Stimulated activated CD8-positive, alpha-beta memory T cell treated with anti-CD3 and anti-CD28 coated beads, Interleukin-4, amount 100 ng/mL, for 48 hours (primary cell): Measurements from ENCODE around the gene RALGAPB.
"Not testable (repeated sequence)": the region's sequence is repeated elsewhere in the genome, so short reads cannot be mapped to it uniquely, and the experiment has no call there.

ENCODE experiments used
- DNase-seq: peaks from one replicate; pipeline ENCODE4 v3.0.0-alpha.2; 2020

The RALGAPB gene

DNA sequence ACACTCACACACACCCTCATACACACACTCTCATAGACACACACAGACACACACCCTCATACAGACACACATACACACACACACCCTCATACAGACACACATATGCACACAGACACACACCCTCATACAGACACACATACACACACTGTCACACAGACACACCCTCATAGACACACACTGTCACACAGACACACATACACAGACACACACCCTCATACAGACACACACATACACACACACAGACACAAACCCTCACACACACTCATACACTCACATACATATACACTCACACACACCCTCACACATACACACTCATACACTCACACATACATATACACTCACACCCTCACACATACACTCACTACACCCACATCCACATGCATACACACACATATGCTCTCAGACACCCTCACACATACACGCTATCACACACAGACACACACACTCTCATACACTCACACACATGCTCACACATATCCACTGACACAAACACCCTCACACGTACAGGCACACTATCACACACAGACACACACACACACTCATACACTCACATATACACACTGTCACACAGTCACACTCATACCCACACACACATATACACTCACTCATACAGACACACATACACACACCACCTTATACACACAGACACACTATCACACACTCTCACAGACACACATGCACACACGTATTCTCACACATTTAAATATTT is 117.5 kb downstream of the RALGAPB start:
- no peak for DNase-seq

DNA sequence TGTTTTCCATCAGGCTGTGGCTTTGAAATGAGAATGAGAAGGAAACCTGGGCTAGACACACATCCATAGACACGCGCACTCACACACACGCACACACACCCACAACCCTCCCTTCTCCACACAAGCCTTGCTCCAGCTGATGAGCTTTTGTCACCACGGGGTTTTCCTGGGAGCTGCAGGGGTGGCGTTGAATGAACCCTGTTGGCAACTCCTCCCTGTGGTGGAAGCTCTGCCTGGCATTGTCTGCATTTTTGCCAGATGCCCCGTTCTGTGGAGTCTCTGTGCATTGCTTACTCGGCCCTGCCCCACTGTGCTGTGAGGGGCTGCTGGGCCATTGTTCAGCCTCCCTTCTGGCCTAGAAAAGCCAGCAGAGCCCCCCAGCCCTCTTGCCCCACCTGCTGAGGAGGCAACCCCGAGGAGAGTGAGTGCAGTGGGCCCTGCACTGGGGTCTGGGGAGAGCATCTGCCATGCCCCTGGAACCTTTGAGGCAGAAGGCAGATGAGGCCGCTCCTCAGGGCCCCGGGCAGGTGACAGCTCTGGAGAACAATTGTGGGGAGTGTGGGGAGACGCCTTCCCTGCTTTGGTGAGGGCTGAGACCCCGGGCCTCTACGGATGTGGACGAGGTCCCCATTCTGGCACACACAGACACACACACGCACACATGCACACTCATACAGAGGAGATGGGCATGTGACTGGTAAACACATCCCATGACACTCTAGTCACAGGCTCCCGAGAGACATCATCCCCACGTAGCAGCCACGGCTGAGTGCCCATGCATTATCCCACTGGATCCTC is 118.2 kb downstream of the RALGAPB start:
- DNase-seq: no peak

DNA sequence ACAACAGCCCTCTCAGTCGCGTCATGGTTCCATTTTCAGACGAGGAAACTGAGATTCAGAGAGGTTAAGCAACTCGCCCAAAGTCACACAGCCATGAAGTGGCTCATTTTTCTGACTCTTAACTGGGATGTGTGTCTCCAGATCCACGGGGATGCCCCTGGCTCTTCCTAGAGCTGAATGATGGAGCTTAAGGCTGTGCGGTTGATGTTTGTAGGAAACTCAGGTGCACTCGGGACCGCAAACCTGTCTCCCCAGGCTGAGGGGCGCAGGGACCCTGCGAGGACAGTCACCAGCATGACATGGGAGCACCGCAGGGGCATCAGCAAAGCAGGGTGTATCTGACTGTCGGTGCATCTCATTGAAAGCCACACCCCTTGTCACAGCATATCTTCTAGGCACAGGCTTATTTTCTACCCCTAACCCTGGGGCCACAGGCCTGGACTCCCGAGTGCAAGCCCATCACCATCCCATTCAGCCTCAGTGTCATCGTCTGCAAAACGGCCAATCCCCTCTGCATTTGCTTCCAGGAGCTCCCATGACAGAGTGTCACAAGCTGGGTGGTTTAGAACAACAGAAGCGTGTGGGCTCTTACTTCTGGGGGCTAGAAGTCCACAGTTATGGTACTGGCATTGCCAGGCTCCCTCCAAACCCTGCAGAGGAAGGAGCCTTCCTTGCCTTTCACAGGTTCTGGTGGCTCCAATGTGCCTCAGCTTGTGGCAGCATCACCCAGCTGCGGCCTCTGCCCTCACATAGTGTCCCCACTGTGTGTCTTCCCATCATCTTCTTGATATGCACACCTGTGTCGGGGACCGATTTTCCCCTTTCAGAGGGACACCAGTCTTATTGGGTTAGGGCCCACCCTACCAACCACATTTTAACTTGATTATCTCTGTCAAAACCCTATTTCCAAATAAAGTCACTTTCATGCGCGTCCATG is 119.1 kb downstream of the RALGAPB start:
- DNase-seq: no peak

DNA sequence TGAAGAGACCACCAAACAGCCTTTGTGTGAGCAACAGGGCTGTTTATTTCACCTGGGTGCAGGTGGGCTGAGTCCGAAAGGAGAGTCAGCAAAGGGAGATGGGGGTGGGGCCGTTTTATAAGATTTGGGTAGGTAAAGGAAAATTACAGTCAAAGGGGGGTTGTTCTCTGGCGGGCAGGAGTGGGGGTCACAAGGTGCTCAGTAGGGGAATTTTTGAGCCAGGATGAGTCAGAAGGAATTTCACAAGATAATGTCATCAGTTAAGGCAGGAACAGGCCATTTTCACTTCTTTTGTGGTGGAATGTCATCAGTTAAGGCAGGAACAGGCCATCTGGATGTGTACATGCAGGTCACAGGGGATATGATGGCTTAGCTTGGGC is 119.8 kb downstream of the RALGAPB start:
- not testable (repeated sequence) for DNase-seq

DNA sequence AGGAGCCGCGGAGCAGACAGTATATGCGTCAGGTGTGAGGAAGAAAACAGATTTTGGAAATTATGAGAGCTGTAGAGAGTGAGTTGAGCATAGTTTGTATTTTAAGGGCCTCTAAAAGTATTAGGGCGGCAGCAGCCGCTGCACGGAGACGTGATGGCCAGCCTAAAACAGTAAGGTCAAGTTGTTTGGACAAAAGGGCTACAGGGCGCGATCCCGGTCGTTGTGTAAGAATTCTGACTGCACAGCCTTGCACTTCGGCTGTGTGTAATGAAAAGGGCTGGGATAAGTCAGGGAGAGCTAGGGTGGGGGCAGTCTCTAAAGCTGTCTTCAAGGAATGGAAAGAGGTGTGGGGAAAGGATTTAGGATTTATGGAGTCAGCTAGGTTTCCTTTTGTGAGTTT is 121.6 kb downstream of the RALGAPB start:
- not testable (repeated sequence) for DNase-seq

DNA sequence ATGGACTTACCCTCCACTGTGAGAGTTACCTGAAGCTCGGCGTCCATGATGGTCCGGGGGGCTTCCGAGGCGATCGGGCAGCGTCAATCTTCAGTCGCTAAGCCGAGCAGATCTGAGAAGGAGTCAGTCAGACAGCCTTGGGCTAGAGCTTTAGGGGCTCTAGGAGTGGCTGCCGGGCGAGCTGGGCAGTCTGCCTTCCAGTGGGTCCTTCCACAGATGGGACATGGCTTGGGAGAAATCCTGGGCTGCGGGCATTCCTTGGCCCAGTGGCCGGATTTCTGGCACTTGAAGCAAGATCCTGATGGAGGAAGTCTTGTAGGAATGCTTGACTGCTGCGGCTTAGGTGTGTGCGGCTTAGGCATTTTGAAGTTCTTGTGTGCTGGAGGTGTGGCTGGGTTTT is 123.2 kb downstream of the RALGAPB start:
- not testable (repeated sequence) for DNase-seq

DNA sequence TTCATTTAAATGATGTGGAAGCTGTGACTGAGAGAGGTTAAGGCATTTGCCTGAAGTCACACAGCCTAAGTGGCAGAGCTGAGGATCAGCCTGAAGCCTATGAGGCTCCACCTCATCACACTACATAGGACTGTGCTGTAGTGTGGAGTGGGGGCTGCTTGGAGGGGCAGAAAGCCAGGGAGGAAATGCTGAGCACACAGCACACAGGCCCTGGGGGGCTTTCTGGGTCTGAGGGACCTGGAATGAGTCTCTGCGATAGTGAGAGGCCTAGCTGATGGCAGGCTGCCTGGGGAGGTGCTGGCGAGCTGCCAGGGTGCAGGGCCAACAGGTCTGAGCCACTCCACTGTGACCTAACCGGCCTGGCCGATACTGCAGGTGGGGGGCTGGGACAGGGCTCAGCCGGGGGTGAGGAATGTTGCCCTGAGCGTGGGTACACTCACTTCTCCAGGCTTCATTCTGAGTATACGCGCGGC is 126.8 kb downstream of the RALGAPB start:
- DNase-seq: no peak

DNA sequence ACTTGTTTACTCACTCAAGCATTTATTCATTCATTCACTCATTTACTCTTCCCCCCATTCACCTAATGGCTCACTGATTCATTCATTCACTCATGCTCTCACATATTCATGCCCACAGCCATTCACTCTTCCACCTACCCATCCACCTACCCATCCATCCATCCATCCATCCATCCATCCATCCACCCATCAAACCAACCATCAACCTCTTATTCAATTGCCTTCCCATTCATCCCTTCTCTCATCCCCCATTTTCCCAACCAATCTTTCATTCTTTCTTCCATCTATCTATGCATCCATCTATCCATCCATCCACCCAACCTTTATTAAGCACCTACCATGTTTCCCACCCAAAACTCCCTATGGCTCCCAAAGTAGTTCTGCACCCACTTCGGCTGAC is 127.4 kb downstream of the RALGAPB start:
- DNase-seq: no peak

DNA sequence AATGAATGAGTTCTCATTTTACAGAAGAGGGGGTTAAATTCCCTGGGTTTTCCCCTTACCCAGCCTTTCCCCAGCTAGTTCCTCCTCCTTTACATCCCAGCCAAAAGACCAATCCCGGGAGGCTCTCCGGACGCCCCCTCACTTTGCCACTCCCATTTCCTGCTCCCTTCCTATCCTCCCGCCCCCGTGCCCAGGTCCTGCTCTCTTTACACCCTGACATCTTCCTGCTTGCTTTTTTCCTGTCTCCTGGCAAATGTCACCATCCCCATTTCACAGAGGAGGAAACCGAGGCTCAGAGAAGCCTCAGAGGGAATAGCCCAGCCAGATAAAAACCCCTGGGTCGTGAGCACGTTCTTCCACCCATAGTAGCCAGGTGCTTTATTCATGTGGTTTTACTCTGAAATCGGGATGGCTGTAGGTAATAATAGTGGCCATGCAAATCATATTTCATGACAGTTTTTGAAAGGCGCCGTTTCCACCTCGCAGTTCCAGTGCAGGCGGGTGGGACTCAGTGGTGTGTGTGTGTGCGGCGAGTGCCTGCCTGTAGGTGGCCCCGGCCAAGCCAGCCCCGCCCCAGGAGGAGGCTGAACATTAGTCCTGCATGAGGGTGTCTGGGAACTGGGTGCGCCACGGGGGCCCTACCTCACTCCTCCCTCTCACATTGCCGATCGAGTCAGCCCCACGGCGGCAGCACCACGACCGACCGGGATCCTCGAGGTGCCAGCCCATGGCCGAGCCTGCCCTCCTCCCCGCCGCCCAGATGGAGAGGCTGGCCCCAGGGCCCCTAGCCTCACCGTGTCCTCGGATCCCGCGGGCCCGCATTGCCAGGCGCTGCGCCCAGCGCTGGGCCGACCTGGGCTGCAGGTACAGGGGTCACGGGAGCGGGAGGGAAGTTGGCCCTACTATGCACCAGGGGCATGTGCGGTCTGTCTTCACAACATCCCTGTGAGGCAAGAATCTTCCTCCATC is 128.9 kb downstream of the RALGAPB start, which contains the start of gene ARHGAP40:
ARHGAP40 (plus strand) TSS at position 594 of the 969 bp plus-strand sequence.
- peak; percentile 50 for DNase-seq

DNA sequence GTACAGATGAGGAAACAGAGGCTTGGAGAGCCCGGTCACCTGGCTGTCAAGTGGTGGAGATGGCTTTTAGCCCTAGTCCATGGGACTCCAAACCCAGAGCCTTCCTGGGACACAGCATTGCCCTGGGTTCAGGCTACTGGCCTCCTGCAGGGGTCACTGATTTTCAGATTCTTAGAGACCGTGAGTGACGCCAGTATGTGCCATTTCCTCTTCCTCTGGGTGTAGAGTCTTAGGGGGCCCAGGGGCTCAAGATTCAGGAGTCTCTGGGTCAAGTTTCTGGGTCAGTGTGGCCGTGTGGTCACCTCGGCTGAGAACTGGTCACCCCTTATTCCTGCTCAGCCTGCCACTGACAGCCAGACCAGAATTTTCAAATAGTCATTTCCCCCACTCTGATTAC is 129.5 kb downstream of the RALGAPB start:
- no peak for DNase-seq

DNA sequence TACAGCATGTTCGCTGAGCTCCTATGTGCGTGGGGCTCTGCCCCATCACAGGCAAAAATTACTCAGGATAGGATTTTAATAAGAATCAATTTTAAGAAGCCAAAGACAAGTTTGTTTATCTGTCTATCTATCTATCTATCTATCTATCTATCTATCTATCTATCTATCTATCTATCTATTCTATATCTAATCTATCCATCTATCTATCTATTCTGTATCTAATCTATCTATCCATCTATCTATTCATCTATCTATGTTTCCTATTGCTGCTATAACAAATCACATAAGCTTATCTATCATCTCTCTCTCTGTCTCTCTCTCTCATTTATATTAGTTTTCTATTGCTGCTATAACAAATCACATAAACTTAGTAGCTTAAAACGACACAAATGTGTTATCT is 130.6 kb downstream of the RALGAPB start:
- DNase-seq: no peak

DNA sequence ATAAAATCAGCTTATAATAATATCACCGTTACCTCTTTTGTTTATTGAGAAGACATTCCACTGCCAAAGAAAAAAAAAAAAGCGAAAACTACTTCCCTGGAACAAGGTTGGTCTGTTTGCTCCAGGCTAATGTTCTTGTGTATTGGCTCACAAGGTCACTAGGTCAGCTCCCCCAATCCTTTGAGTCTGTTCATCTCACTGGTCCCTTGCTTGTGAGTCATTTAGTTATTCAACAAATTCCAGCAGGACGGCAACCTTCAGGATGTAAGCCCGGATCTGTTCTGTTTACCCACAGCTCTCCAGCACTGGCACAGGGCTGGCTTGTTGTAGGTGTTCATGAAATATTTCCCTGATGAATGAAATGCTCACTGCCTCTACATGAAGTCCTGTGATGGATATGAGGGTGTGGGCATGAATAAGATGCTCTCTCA is 132.2 kb downstream of the RALGAPB start:
- no peak for DNase-seq

DNA sequence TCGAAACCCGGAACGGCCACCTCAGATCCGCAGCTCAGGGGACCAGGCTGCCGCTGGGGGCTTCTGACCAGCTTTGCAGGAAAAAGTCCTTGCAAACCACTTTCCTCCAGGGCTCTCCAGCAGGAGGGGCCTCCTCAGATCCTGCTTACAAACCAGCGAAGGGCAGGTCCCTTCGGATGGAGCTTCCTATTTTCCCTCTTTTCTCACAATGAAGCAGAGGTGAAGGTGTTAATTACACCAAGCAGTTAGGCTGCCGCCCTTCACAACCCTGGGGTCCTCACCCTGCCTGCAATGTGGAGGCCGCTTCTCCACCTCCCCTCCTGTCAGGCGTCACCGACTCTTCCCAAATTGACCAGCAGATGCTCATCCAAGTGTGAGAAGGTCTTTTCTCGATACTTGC is 134.7 kb downstream of the RALGAPB start:
- no peak for DNase-seq

DNA sequence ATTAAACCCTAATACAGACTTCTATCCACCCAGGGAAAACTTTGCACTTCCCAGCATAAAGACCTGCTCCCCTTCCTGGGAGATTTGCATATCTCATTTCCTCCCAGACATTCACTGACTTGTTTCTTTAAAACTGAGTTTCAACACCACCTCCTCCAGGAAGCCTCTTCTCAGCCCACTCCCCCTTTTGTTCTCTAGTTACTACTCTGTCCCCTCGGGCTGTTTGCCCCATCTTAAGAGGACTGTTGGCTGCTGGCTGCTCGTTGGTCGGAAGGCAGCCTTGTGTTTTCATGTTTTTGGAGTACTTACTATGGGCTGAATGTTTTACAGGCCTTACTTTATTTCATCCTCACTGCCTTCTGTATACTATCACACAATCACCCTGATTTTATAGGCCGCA is 135.5 kb downstream of the RALGAPB start:
- no peak for DNase-seq

DNA sequence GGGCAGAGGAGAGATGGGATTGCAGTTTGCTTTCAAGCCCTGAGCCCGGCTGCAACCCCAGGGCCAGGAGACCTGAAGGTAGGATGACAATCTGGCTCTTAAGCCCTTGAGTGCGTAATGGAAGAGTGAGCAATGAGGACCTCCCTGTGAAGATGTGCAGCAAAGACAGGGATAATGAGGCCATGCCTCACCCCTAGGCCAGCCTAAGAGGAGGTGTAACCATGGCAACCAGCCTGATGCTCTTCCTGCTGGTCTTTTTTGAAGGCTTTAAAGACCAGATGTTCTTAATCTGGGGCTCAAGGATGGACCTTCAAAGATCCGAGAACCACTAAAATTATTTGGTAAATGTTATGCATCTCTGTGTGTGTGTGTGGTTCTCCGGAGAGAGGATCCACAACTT is 137.2 kb downstream of the RALGAPB start:
- no peak for DNase-seq

DNA sequence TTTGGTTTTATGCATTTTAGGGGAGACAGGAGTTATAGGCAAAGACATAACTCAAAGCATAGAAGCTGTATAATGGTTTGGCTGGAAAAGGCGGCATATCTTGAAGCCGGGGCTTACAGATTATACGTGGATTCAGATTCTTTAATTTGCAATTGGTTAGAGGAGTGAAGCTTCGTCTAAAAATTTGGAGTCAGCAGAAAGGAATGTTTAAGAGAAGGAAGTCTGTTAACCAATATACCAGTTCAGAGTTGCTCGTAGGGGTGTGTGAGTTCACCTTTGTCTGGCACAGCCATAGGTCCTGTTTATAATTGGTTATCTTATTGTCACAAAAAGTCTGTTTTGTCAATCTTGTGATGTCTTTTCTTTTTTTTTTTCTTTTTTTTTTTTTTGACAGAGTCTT is 137.9 kb downstream of the RALGAPB start:
- DNase-seq: no peak

DNA sequence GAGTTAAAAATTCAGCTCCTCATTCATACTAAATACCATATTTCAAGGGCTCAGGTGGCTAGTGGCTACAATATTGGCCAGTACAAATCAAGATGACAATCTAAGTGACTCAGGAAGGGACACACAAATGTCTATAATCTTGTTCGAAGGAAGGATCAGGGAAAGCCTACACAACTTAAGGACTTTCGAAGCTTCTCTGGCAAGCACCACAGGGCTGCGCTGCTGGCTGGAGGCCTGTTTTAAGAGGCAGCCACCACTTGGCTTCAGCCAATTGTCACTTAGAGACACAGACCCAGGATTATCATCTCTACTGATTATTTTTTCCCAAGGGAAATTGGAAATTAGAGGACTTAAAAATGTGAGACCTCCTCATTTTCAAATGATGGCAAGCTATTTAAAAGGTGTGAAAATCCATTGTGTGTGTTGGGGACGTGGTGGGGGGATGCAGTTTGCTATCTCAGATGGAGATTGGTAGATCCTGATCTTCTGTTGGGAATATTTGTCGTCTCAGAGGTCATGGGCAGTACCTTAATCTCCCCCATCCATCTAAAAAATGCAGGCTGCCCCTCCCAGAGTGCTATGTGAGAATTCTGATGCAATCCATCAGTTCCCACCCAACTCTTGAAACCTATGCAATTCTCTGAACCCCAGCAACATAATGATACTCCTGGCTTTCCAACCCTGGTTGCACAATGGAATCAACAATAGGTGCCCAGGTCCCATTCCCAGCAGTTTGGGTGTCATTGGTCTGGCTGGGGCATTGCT is 140.3 kb downstream of the RALGAPB start:
- no peak for DNase-seq

DNA sequence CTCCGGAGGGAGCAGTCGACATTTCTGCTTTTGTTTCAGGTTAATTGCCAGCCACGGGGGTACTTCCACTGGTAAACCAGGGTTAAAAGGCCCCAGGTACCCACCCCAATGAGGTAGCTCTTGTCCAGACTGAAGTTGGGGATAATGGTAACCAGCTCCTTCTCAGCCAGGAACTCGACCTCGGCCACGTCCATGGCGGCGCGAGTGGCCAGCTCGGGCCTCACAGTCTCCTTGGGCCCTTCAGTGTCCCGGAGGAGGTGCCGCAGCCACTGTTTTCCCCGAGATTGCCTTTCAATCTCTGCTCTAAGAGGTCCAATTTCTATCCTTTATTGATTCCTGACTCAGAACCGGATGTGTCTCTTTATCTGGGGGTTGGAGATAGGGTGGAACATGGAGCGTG is 142.6 kb downstream of the RALGAPB start:
- DNase-seq: no peak

DNA sequence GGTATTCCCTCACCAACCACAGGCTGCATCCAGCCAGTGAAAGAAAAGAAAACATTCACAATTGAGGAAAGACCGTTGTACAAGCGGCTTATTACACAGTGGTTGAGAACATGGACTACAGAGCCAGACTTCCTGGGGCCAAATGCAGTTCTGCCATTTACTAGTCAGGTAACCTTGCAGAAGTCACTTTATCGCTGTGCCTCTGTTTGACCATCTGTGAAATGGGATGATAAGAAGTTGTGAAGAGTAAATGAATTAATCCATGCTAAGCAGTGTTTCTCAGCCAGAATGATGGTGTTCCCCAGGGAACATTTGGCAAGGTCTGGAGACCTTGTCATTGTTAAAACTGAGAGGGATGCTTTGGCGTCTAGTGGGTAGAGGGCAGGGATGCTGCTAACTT is 143.8 kb downstream of the RALGAPB start:
- DNase-seq: no peak

DNA sequence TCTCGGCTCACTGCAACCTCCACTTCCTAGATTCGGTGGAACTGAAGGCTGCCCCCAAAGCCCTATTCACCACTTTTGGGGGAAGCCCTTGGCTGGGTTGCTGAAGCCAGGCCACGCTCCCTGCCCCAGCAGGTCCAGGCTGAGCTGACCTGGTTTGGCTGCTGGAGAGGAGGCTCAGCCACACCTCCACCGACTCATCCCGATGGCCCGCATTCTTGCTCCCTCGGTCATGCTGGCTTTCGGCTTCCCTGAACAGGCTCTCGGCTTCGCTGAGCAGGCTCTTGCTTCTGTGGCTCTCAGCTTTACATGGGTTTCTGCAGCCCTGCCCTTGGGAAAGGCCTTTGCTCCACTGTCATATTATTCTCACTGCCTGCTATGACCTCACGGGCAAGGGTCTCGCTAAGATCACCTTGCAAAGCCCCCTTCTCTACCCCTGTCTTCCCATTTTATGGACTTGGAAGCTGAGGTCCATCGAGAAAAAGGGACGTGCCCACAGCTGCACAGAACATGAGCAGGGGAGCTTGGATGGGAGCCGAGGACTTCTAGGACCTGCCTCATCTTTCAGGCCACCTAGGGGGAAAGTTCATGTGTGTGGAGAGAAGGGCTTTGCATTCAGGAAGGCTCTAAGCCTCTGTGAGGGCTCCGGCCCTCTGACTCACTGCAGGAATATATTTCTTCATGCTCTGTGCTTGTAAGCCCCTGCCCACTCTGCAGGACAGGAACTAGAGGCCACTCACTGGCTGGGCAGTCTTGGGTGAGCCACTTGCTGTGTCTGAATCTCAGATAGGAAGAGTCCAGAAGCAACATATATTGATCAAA is 144.6 kb downstream of the RALGAPB start:
- no peak for DNase-seq
